Cerebellar cortex (tissue), 1 donor: ENCODE data around the gene ZMIZ1.

Source experiments
- DNase-seq: peaks from one replicate; pipeline ENCODE4 v3.0.0-alpha.2; 2015; ENCODE audit warnings: low spot score

ZMIZ1 gene

DNA sequence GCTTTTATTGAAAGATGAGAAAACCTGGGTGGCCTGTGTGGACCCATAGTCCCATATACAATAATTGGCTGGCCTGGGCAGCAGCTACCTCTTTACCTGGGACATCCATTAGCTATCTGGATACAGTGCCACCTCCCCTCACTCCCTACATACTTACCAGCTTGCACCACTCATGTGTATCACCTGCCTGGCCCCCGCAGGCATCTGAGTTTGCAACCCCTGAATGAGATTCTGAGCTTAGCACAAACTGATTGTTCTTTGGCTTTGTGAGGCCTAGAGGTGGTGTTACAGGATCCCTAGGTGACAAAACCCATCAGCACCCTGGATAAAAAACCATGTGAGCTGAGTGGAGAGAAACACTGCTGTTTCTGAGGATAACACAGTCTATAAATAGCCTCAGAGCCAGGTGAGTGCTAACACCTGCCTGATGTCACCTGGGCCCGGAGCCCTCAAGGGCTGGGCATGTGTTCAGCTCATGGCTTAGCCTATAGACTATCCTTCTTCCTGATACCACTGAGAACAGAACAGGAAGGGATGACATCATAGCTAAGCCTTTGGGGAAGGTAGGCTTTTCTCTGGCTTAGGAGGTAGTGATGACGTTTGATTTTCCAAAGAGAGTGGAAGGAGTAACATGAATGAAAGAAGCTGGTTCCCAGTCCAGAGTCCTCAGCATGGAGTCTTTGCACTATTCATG, 275.9 kb downstream of the ZMIZ1 start:
- DNase-seq: no peak

DNA sequence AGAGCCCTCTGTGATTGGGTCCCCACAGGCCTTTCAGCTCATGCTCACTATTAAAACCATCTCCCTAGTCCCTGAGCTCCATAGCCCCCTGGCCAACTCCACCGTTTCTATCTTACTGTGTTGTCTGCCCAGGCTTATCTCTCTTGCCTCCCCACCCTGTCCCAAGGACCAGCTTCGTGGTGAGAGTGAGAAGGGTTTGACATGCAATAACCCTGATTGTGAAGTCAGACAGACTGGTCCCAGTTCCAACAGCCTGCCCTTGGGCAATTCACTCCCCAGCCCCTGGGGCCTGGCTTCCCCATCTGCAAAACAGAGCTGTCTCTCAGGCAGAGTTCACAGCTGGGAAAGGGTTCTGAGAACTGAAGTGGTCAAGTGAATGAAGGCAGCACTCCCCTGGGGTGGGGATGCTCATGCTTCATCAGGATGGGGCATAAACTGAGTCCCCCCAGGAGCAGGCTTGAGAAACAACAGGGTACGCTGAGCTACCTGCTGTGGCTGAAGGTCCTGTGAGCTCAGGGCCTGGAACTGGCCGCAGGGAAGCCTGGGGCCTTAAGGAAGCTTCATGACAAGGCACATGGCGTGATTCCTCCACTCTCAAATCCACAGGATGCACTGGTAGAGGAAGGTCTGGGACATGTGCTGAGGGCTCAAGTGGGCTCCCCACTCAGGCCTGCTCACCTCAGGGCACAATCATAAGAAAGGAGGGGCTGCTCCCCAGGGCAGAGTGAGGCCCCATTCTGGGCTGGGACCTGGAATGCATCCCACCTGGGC, 276.7 kb downstream of the ZMIZ1 start:
- no peak for DNase-seq

DNA sequence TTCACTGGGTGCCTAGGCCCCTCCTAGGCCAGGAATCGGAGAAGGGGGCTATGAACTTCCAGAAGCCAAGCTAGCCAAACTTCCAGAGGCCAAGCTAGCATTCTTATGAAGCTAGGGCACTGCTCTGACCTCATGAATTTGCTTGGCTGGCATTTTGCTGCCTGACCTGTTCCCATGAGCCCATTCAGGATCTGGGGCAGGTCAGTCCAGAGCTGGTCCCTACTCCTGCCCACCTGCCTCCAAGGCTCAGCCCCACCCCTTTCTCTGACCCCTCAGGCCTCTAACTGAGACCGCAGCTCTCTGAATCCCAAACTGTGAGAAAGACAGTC, 277.2 kb downstream of the ZMIZ1 start:
- no peak for DNase-seq

DNA sequence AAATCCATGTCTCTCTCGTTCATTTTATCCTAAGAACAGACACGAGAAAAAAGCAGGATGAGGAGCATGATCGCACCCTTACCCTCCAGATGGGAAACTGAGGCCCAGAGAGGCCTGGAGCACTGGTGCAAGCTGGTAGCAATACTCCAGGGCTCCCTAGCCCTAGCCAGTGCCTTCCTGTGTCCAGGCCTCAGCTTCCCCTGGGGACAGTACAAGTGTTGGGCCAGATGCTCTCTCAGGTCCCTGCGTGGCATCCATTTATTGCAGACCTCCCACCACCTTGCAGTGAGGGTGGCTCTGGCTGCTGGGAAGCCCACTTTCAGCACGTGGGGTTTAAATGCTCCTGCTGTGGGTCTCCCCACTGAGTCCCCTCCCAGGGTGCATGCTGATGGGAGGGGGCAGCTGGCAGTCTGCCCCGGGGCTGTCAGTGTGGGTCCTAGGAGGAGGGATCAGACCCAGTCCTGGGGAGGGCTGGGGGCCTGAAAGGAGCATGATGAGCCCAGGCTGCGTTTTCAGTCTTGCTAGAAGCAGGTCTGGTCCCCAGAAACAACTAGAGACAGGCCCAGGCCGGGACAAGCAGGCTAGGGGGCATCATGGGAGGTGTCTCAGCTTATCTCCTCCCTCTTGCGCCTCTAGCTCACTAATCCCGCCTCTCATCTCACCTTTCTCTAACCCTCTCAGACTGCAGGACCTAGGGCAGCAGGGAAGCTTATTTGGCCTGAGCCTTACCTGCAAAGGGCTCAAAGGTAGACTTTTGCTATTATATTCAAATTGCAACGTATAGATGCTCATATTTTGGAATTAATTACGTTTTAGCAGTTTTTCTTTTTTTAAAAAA, 277.8 kb downstream of the ZMIZ1 start:
- DNase-seq: no peak

DNA sequence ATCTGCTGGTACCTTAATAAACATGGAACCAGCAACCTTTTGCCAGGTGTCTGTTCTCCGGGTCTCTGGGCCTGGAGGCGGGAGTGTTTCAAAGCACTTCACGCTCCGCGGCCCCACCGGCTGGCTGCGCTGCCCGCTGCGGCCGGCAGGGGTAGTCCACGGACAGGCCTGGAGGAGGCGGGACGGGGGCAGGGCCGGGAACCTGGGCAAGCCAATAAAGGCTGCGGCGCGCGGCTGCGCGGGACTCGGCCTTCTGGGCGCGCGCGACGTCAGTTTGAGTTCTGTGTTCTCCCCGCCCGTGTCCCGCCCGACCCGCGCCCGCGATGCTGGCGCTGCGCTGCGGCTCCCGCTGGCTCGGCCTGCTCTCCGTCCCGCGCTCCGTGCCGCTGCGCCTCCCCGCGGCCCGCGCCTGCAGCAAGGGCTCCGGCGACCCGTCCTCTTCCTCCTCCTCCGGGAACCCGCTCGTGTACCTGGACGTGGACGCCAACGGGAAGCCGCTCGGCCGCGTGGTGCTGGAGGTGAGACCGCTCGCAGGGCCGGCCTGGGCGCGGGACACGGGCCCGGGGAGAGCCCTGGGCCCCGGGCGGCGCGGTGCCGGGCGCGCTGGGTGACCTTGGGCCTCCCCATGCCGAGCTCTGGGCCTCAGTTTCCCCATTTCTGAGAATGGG, 278.6 kb downstream of the ZMIZ1 start, which contains the start of gene PPIF:
PPIF (plus strand) TSS at position 244 of the 668 bp plus-strand sequence; CDS start at position 324, 80 bp downstream.
- DNase-seq: peak; percentile 89

DNA sequence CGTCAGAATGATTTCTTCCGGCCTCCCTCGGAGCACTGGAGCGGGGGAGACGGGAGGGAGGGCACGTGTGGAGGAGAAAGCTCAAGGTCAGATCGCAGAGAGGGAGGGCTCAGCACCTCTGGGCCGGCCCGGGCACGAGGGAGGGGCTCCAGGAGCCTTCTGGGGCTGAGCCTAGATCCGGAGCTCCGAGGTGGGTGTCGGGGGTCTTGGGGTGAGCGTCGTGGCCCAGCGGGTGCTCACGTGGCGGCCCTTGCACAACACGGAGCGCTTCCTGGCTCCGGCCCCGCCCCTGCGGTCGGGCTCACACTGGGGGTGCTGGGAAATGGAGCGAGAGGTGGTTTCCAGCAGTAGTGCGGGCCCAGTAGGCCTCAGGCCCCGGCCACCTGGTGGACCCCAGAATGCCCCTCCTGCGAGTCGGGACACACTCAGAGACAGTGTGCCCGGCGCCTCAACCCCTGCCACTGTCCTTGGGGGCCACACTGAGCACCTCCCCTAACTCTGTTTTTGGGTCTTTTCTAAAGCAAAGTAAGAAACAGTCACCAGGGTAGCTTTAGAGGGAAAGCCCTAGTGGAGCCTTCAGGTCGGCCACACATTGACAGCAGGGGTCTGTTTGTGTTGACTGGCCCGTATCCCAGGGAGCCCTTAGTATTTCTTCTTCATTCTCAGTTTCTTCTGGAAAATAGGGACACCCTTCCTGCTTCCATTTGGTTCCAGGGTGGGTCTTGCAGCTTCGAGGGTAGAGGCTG, 279.3 kb downstream of the ZMIZ1 start:
- DNase-seq: peak; percentile 36

DNA sequence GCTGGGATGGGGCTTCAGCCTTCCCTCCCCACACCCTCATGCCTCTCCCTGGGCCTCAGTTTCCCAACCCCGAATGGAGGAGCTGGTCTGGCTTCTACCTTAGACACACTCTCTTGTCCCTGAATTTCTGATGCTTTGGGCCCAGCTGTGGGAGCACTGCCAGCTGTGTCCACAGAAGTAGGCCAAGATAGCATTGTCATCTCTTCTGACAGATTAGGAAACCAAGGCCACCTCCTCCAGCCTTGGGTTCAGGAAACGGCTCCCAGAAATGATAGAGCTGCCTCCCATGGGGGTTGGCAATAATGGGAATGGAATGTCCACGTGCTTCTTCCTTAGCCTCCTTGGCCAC, 279.8 kb downstream of the ZMIZ1 start:
- DNase-seq: no peak

DNA sequence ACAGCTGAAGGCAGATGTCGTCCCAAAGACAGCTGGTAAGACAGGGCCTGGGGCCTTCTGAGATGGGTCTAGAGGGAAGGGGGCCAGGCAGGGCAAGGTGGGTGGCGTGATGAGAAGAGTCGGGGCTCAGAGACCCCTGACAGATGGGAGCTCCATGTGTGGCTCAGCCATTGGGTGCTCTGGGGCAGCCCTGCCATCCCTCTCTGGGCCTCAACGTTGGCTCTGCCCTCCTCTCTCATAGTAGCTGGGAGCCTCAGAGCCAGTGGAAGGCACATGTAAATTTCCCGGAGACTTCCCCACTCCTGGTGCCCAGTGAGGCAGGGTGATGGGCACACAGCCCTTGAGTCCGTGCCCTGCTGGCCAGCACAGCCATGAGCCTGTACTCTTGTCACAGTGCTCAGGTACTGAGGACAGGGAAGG, 280.3 kb downstream of the ZMIZ1 start:
- no peak for DNase-seq

DNA sequence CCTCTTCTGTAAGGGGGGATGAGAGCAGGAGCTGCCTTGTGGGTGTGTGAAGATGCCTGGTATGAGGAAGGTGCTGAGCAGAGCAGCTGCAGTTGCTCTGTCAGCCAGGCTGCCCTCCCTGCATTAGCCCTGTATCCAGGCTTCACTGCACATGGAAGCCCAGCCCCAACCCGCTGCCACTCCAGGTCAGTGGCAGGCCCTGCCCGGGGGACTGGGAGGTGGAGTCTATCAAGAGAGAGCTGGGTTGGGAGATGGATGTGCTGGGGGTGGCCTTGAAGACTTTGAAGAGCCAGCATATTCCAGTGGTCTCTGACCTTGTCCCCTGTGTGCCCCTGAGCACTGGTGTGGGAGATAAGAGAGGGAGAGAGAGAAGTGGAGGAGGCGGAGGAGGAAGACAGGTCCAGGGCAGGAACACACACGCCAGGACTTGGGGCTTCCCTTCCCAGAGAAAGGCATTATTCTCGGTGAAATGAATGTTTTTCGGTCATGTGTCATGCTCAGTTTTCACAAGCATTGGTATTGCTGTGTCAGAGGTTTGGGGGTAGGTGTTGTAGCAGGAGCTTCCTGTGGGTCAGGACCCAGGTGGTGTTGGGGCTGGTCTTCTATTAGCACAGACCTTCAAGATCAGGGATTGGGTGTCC, 281.1 kb downstream of the ZMIZ1 start:
- DNase-seq: no peak

DNA sequence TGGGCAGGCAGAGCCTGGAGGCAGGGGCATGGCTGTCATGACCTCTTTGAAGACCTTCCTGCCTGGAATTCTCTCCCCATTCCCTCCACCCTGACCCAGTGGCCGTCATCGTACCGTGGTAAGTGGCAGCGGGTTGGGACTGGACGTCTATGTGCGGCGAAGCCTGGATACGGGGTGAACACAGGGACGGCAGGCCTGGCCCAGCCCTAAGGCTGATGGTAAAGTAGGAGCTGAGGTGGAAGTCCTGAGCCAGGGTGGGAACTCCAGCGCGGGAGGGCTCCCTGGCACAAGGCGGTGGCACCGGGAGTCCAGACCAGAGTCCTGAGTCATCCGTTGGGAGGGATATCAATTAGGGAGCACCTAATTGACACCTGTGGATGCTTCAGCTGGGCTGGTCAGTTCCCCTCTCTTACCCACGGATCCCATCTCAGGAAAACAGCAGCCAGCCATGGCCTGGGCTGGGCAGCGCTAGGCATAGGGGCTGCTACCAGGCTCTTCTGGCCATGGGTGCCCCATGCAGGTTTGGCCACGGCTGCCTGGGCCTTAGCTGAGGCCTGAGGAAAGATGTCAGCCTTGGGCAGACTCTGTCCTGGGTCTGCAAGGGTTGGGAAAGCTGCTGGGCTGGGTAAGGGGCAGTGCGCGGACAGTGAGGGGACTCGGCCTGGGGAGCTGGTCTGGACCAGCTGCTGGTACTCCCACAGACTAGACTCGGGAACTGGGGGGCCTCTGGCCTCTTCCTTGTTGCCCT, 281.8 kb downstream of the ZMIZ1 start:
- no peak for DNase-seq

DNA sequence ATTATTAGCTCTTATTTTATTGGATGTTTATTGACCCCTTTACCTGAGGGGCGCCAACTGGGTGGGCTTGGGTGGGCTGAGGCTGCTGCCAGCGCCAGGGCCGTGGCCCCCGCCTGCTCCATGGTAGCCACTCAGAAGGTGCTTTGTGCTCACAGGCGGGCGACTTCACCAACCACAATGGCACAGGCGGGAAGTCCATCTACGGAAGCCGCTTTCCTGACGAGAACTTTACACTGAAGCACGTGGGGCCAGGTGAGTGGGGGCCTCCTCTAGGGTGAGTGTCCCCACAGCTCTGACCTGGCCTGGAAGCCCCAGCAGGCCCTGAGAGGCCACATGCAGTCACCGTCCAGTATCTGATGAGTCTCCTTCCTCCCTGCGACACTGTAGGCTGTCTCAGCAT, 282.6 kb downstream of the ZMIZ1 start:
- DNase-seq: no peak

DNA sequence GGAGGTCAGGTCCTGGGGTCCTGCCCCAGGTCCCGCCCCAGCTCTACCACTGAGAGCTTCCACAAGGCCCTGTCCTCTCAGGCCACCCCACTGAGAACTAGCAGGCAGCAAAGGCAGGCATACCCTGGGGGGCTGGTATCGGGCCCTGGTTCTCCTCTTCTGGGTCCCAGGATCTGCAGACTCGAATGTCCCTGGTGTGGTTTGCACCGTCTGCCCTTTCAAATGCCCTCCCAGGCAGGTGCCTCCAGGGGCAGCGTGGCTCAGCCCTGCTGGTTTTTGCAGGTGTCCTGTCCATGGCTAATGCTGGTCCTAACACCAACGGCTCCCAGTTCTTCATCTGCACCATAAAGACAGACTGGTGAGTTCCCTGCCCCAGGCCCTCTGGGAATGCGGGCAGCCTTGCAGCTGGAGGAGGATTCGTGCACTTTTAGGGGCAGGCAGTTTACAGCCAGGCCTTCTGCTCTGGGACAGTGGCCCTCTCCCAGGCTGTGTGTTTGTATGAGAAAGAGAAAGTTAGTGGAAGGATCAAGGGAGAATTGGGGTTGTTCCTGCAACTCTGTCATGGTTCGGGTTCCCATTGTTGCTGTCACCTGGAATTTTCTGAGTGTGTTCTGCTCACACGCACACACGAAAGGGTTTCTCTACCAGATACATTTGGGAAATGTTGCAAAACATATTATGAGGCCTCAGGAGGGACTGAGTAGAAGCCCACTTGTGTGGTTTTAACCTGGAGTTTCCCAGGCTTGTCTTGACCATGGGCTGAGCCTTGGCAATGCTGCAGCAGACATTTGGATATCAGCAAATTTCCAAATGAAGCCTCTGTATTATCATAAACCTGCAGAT, 283.5 kb downstream of the ZMIZ1 start:
- DNase-seq: no peak

DNA sequence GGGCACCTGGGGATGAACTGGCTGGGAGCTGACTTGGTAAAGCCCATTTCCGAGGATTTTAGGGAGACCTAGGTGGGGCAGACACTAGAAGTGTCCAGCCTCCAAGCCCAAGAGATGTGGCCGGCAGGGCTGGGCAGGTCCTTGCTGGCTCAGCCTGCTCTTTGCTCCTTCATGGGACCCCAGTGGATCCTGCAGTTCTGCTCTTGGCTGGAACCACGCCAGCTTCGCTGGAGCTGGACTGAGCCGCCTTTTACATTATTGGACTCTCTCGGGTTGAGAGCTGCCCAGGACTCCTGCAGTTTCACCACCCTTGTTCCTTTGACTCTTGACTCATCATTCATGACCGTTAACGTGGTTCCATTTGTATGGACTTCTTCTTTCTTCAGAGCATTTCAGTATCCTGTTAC, 284.2 kb downstream of the ZMIZ1 start:
- no peak for DNase-seq

DNA sequence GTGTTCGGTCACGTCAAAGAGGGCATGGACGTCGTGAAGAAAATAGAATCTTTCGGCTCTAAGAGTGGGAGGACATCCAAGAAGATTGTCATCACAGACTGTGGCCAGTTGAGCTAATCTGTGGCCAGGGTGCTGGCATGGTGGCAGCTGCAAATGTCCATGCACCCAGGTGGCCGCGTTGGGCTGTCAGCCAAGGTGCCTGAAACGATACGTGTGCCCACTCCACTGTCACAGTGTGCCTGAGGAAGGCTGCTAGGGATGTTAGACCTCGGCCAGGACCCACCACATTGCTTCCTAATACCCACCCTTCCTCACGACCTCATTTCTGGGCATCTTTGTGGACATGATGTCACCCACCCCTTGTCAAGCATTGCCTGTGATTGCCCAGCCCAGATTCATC, 285.0 kb downstream of the ZMIZ1 start:
- no peak for DNase-seq

DNA sequence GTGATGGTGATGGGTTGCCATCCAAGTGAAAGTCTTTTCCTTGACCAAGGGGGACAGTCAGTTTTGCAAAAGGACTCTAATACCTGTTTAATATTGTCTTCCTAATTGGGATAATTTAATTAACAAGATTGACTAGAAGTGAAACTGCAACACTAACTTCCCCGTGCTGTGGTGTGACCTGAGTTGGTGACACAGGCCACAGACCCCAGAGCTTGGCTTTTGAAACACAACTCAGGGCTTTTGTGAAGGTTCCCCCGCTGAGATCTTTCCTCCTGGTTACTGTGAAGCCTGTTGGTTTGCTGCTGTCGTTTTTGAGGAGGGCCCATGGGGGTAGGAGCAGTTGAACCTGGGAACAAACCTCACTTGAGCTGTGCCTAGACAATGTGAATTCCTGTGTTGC, 285.4 kb downstream of the ZMIZ1 start:
- DNase-seq: no peak

DNA sequence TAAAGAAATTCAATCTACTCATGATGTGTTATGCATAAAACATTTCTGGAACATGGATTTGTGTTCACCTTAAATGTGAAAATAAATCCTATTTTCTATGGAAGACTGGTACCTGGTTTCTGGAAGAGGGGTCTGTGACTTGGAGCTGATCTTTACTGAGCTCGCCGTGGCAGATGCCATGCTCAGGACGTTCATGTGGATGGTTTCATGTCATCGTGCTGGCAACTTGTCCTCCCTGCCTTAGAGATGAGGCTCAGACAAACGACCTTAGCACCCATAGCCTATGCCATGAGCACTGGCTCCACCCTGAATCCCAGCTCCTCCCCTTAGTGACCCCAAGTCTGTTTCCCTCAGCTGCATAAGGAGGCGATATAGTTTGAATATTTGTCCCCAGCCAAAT, 285.8 kb downstream of the ZMIZ1 start:
- no peak for DNase-seq

DNA sequence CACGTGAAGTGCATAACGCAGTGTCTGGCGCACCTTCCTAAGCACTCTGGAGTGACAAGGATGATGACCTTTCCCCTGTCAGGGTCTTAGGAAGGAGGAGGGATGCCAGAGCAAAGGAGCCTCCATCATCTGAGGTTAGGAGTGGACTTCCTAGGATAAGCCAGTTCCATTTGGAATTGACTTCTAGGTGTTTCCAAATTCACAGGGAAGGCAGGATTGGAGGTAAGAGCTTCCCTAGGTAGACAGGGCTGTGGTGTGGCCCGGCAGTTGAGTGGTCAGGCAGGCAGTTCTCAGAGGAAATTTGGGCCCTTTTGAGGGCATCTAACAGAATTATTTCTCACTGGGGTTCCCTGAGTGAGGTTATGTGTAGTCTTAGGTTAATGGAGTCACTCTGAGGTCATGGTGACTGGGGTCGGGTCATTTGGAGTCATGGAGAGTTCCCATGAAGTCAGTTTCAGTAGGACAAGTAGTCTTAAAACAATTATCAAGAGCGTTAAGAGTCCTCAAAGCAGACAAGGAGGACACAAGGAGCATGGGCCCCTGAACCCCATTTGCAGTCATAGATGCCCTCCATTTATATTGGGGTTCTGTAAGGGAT, 286.8 kb downstream of the ZMIZ1 start:
- DNase-seq: no peak

DNA sequence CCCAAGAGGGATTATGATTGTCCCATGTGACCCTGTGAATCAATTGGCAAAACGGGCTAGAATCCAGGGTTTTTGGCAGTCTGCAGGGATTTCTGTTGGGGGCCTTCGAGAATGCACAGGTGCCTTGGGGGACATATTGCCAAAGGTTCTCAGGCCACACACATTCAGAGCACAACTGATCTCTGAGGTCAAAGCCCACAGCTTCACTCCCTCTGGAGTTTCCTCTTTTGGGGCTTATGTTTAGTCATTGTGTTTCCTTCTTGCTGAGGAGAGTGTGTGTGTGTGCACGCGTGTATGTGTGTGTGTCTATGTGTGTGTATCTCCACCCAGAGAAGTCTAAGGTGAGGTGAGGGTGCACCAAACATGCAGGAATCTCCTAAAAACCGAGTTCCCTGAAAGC, 287.3 kb downstream of the ZMIZ1 start:
- DNase-seq: no peak

DNA sequence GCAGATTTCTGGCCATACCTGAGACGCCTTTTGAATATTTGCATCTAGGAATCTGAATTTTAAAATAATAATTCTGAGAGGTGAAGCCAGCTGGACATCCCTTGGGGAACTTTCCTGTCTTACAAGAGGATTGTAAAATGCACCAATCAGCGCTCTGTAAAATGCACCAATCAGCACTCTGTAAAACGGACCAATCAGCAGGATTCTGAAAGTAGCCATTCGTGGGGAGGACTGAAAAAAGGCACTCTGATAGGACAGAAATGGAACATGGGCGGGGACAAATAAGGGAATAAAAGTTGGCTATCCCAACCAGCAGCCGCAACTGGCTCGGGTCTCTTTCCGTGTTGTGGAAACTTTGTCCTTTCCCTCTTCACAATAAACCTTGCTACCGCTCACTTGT, 288.4 kb downstream of the ZMIZ1 start:
- no peak for DNase-seq
